OCI-LY1 (cell line): ENCODE data around the gene RFX2.

Source experiments
- H2AFZ ChIP-seq: fragments of 200-600 bp; sonication (generic), shearing (Covaris generic); 2 replicates; pipeline ENCODE4 v1.6.0; 2014; ENCODE audit warnings: antibody characterized with exemption, mild to moderate bottlenecking, low read length
- H3F3A ChIP-seq: fragments of 200-600 bp; sonication (generic), shearing (Covaris generic); 2 replicates; pipeline ENCODE4 v1.6.0; 2014; ENCODE audit warnings: mild to moderate bottlenecking, antibody characterized with exemption, low read length, moderate library complexity; ENCODE audit not compliant: insufficient read depth
- H3K27ac ChIP-seq: fragments of 200-600 bp; sonication (generic); 2 replicates; pipeline ENCODE4 v1.5.1; 2014; ENCODE audit warnings: low read length, mixed run types, mild to moderate bottlenecking, low read depth; ENCODE audit not compliant: poor library complexity, severe bottlenecking
- H3K27me3 ChIP-seq: fragments of 200-600 bp; sonication (generic); 2 replicates; pipeline ENCODE4 v1.6.0; 2014; ENCODE audit warnings: antibody characterized with exemption, mild to moderate bottlenecking, low read length, moderate library complexity; ENCODE audit not compliant: insufficient read depth
- H3K36me3 ChIP-seq: fragments of 200-600 bp; sonication (generic); 2 replicates; pipeline ENCODE4 v1.6.1; 2014; ENCODE audit warnings: mild to moderate bottlenecking, antibody characterized with exemption, low read length, moderate library complexity, mixed read lengths; ENCODE audit not compliant: insufficient read depth
- H3K4me1 ChIP-seq: fragments of 200-600 bp; sonication (generic); 2 replicates; pipeline ENCODE4 v1.5.1; 2014; ENCODE audit warnings: mild to moderate bottlenecking, low read length, moderate library complexity; ENCODE audit not compliant: insufficient read depth, severe bottlenecking
- H3K4me2 ChIP-seq: fragments of 200-600 bp; sonication (generic), shearing (Covaris generic); 2 replicates; pipeline ENCODE4 v1.6.1; 2014; ENCODE audit warnings: low read length
- H3K4me3 ChIP-seq: fragments of 200-600 bp; sonication (generic); 2 replicates; pipeline ENCODE4 v1.5.1; 2014; ENCODE audit warnings: low read length, low read depth, mild to moderate bottlenecking, mixed read lengths; ENCODE audit not compliant: poor library complexity, severe bottlenecking
- H3K79me2 ChIP-seq: fragments of 200-600 bp; shearing (Covaris generic); 2 replicates; pipeline ENCODE4 v1.6.1; 2016; ENCODE audit warnings: mixed run types, low read length, mixed read lengths; ENCODE audit not compliant: insufficient read depth
- H3K9ac ChIP-seq: fragments of 200-600 bp; sonication (generic), shearing (Covaris generic); 2 replicates; pipeline ENCODE4 v1.6.1; 2014; ENCODE audit warnings: mild to moderate bottlenecking, low read length, mixed read lengths
- H3K9me2 ChIP-seq: fragments of 200-600 bp; sonication (generic), shearing (Covaris generic); 2 replicates; pipeline ENCODE4 v1.6.1; 2014; ENCODE audit warnings: low read depth, mild to moderate bottlenecking, low read length, mixed read lengths
- H3K9me3 ChIP-seq: fragments of 200-600 bp; shearing (Covaris generic); 2 replicates; pipeline ENCODE4 v1.6.1; 2014; ENCODE audit warnings: low read length, mixed read lengths
- H4K20me1 ChIP-seq: fragments of 200-600 bp; sonication (generic), shearing (Covaris generic); 2 replicates; pipeline ENCODE4 v1.6.0; 2016; ENCODE audit warnings: mild to moderate bottlenecking, low read length; ENCODE audit not compliant: insufficient read depth
- EZH2 ChIP-seq: fragments of 200-600 bp; sonication (generic), shearing (Covaris generic); IDR thresholded peaks from 2 replicates; pipeline ENCODE4 v1.8.0; 2017; ENCODE audit warnings: borderline replicate concordance, mixed run types, mild to moderate bottlenecking, antibody characterized with exemption, low read length, moderate library complexity, mixed read lengths
- TF ChIP-seq, protein P1 (sequence below): fragments of 200-600 bp; sonication (generic), shearing (Covaris generic); IDR thresholded peaks from 2 replicates; pipeline ENCODE4 v1.5.1; 2017; ENCODE audit warnings: mild to moderate bottlenecking, antibody characterized with exemption, low read length, moderate library complexity, mixed read lengths

RFX2 gene

DNA sequence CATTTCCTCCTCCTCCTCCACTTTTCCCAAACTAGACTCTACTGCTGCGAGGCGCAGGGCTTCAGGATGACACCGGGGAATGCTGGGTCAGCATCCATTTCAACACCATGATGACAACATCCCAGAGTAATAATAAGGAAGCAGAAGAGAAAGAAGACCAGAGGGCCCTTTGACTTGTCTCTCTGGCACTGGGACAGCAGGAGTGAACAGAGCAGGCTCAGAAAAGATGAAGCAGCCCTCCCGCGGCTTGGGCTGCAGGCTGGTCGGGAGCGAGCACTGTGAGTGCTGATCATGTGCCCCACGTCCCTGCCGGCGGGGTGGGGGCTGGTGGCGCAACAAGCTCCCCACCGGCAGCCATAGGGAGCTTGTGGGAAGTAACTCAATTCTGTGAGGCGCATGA is 162.9 kb downstream of the RFX2 start:
- peaks cover 42% of the 10 kb centered on the region for H3K4me1 ChIP-seq
- no peak overlapping the region for H2AFZ ChIP-seq
- H3K27ac ChIP-seq, result no peak overlapping the region
- H3K9me3 ChIP-seq, result no peaks in the 10 kb centered on the region
- H3K4me3 ChIP-seq, result no peak overlapping the region
- H3K9ac ChIP-seq, result no peak overlapping the region
- no peaks in the 10 kb centered on the region for H3K27me3 ChIP-seq
- H3K4me2 ChIP-seq, result no peak overlapping the region
- TF ChIP-seq, protein P1, sequence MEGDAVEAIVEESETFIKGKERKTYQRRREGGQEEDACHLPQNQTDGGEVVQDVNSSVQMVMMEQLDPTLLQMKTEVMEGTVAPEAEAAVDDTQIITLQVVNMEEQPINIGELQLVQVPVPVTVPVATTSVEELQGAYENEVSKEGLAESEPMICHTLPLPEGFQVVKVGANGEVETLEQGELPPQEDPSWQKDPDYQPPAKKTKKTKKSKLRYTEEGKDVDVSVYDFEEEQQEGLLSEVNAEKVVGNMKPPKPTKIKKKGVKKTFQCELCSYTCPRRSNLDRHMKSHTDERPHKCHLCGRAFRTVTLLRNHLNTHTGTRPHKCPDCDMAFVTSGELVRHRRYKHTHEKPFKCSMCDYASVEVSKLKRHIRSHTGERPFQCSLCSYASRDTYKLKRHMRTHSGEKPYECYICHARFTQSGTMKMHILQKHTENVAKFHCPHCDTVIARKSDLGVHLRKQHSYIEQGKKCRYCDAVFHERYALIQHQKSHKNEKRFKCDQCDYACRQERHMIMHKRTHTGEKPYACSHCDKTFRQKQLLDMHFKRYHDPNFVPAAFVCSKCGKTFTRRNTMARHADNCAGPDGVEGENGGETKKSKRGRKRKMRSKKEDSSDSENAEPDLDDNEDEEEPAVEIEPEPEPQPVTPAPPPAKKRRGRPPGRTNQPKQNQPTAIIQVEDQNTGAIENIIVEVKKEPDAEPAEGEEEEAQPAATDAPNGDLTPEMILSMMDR, result no peak
- no peak for TF ChIP-seq EZH2
- peaks cover 24% of the 10 kb centered on the region; the same call in 1 of the 2 replicates for H3K36me3 ChIP-seq
- H3K9me2 ChIP-seq, result no peaks in the 10 kb centered on the region
- no peaks in the 10 kb centered on the region for H4K20me1 ChIP-seq
- peaks cover 5% of the 10 kb centered on the region; the same call in 1 of the 2 replicates for H3K79me2 ChIP-seq
- no peaks in the 10 kb centered on the region for H3F3A ChIP-seq

DNA sequence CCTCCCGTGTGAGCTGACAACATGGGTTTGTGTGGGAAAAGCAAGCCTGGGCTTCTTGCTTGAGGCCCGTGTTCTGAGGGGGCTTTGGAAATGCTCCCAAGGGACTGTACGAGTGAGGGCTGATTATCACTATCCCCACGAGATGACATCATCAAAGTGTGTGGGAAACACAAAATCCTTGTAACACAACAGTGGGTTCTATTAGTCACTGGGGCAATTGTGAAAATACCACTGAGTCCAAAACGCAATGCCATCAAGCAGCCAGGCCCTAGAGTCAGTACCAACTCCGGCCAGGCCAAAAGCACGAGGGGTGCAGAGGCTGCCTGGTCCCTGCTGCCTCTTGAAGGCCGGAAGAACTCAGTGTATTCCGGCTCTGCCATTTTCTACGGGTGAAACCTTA is 166.7 kb downstream of the RFX2 start:
- Histone ChIP-seq H3K36me3 (peaks cover 43% of the 10 kb centered on the region), H3K9me3 (no peaks in the 10 kb centered on the region), H3K4me1 (peaks cover 4% of the 10 kb centered on the region), H3K79me2 (no peaks in the 10 kb centered on the region; the same call in 1 of the 2 replicates), H3K27me3 (no peaks in the 10 kb centered on the region), H3F3A (no peaks in the 10 kb centered on the region), H3K27ac (peak overlapping the region; percentile 6), H3K4me2 (no peak overlapping the region), H4K20me1 (no peaks in the 10 kb centered on the region), H2AFZ (no peak overlapping the region), H3K9me2 (no peaks in the 10 kb centered on the region), H3K4me3 (no peak overlapping the region), H3K9ac (no peak overlapping the region)
- TF ChIP-seq, protein P1, result no peak
- no peak for TF ChIP-seq EZH2
